B cell (primary cell): ENCODE measurements around the gene FSTL5. TPM values are rescaled to one million over a fixed set of nuclear protein-coding genes. Genes with fewer than 3 reads are reported as not detected.

Experiments
- ATAC-seq: fragments of 200-7000 bp; cut with Tn5 transposase; one replicate; pipeline ENCODE4 v1.10.0; 2021; ENCODE audit warnings: low read depth, mild to moderate bottlenecking, moderate number of reproducible peaks, moderate library complexity
- CTCF ChIA-PET: fragments of 350-600 bp; sonication (Branson Sonifier 250); formaldehyde crosslinking; loops from one replicate; lab custom pipeline; 2021; ENCODE audit warnings: antibody characterized with exemption, inconsistent platforms; lab: Charles Lee
- POLR2A ChIA-PET: fragments of 350-600 bp; sonication (Branson Sonifier 250); formaldehyde crosslinking; loops from one replicate; lab custom pipeline; 2021; ENCODE audit warnings: antibody characterized with exemption; lab: Charles Lee
- DNase-seq: peaks from one replicate; pipeline ENCODE4 v3.0.0; 2013
- H2AFZ ChIP-seq: 2 replicates; pipeline ENCODE4 v1.6.1; 2012; ENCODE audit warnings: mild to moderate bottlenecking, low read depth, low read length; ENCODE audit not compliant: insufficient read depth, poor library complexity, severe bottlenecking
- H3K27ac ChIP-seq, 2 donors: 1 replicate in 1 of 2; 2 replicates in 1 of 2; pipeline ENCODE4 v1.5.1; 2012 to 2013; ENCODE audit warnings: low read length in 2 of 2, mild to moderate bottlenecking in 2 of 2, moderate library complexity in 1 of 2
- H3K27me3 ChIP-seq, 4 experiments: fragments of 200-600 bp in 1 of 4; sonication (generic) in 1 of 4; replicated peaks in 1 of 4; 1 replicate in 2 of 4; 2 replicates in 2 of 4; pipeline versions ENCODE4 v1.6.1 to v1.7.0; 2013 to 2016; ENCODE audit warnings: low read length in 3 of 4, mild to moderate bottlenecking in 2 of 4, mixed read lengths in 1 of 4, moderate library complexity in 1 of 4; ENCODE audit not compliant: insufficient read depth in 4 of 4, control insufficient read depth in 3 of 4; ENCODE audit errors: control extremely low read depth in 1 of 4
- H3K36me3 ChIP-seq, 2 experiments: replicated peaks in 1 of 2; 1 replicate in 1 of 2; 2 replicates in 1 of 2; pipeline versions ENCODE4 v1.6.1 to v1.7.1; 2013; ENCODE audit warnings: low read length in 1 of 2; ENCODE audit not compliant: insufficient read depth in 2 of 2, control insufficient read depth in 1 of 2; ENCODE audit errors: control extremely low read depth in 1 of 2, extremely low read depth in 1 of 2
- H3K4me1 ChIP-seq, 2 donors: fragments of 200-600 bp in 1 of 2; sonication (generic) in 1 of 2; 1 replicate in 1 of 2; 2 replicates in 1 of 2; pipeline versions ENCODE4 v1.5.1 to v1.6.1; 2013 to 2017; ENCODE audit warnings: low read length in 2 of 2; ENCODE audit not compliant: control insufficient read depth in 2 of 2, insufficient read depth in 2 of 2
- H3K4me2 ChIP-seq: replicated peaks from 2 replicates; pipeline ENCODE3; 2012; ENCODE audit warnings: mild to moderate bottlenecking, low read depth, low read length; ENCODE audit not compliant: poor library complexity, severe bottlenecking
- H3K4me3 ChIP-seq, 5 experiments: fragments of 200-600 bp in 1 of 5; sonication (generic) in 1 of 5; 1 replicate in 3 of 5; 2 replicates in 2 of 5; pipeline versions ENCODE4 v1.5.1 to v1.7.0; 2011 to 2016; ENCODE audit warnings: low read length in 4 of 5, mild to moderate bottlenecking in 4 of 5, low read depth in 2 of 5, control low read depth in 1 of 5, moderate library complexity in 1 of 5; ENCODE audit not compliant: insufficient read depth in 1 of 5; ENCODE audit errors: control extremely low read depth in 1 of 5, extremely low read depth in 1 of 5
- H3K79me2 ChIP-seq: fragments of 200-600 bp; sonication (generic); one replicate; pipeline ENCODE4 v1.6.0; 2016; ENCODE audit warnings: low read length; ENCODE audit not compliant: control insufficient read depth, insufficient read depth
- H3K9ac ChIP-seq: fragments of 200-600 bp; sonication (generic); 2 replicates; pipeline ENCODE4 v1.6.1; 2017; ENCODE audit warnings: mild to moderate bottlenecking, low read length, moderate library complexity
- H3K9me3 ChIP-seq, 3 donors: one replicate each; pipeline versions ENCODE4 v1.6.1 to v1.7.1; 2013; ENCODE audit warnings: low read length in 2 of 3; ENCODE audit not compliant: control insufficient read depth in 2 of 3, insufficient read depth in 1 of 3; ENCODE audit errors: control extremely low read depth in 1 of 3
- H4K20me1 ChIP-seq: 2 replicates; pipeline ENCODE4 v1.6.0; 2012; ENCODE audit warnings: mild to moderate bottlenecking, low read length; ENCODE audit not compliant: insufficient read depth, control insufficient read depth, poor library complexity, severe bottlenecking
- H3K27ac Mint-ChIP-seq: one replicate; pipeline ENCODE4 v1.8.0; 2021; ENCODE audit warnings: mixed read lengths
- H3K27me3 Mint-ChIP-seq: one replicate; pipeline ENCODE4 v1.8.0; 2021; ENCODE audit warnings: mixed read lengths
- H3K4me1 Mint-ChIP-seq: one replicate; pipeline ENCODE4 v1.8.0; 2021; ENCODE audit warnings: mixed read lengths
- H3K4me3 Mint-ChIP-seq: one replicate; pipeline ENCODE4 v1.8.0; 2021; ENCODE audit warnings: mixed read lengths
- H3K9me3 Mint-ChIP-seq: one replicate; pipeline ENCODE4 v1.8.0; 2022; ENCODE audit warnings: mixed read lengths; ENCODE audit not compliant: insufficient read depth
- EZH2 ChIP-seq: IDR thresholded peaks from 2 replicates; pipeline ENCODE4 v1.6.1; 2012; ENCODE audit warnings: borderline replicate concordance, low read depth, mild to moderate bottlenecking, moderate library complexity, low read length; ENCODE audit not compliant: insufficient read depth, poor library complexity, severe bottlenecking
- WGBS: methylation state at CpG from one replicate; pipeline ENCODE4 v1.1.5; 2013; ENCODE audit warnings: missing lambda C conversion rate; ENCODE audit not compliant: insufficient coverage; 5-methylcytosine and 5-hydroxymethylcytosine counted together
- intact Hi-C: fragments of 100-400 bp; cut with micrococcal nuclease; formaldehyde crosslinking; loops from one replicate; pipeline ENCODE4 v1.10.0; 2022
- polyA plus RNA-seq: library from polyadenylated mRNA; depleted of rRNA; stranded (reverse); fragments of >200 nt; gene quantifications from 2 replicates; pipeline ENCODE4 v1.2.3, GENCODE V29; 2012
- total RNA-seq, 2 donors: library from RNA; stranded (reverse); fragments of 120-200 nt in 1 of 2; gene quantifications; 1 replicate in 1 of 2; 2 replicates in 1 of 2; pipeline versions ENCODE4 v1.2.3 to v1.2.4, GENCODE V29; 2013 to 2022
- TF ChIP-seq, protein P1 (sequence below): fragments of 200-600 bp; IDR thresholded peaks from one replicate; pipeline ENCODE4 v1.8.0; 2022; ENCODE audit warnings: antibody characterized with exemption, mild to moderate bottlenecking

Gene FSTL5
- total and polyA plus RNA-seq, 2 donors (not counting 1 experiment from before 2014, with no cell fraction given): not detected

DNA sequence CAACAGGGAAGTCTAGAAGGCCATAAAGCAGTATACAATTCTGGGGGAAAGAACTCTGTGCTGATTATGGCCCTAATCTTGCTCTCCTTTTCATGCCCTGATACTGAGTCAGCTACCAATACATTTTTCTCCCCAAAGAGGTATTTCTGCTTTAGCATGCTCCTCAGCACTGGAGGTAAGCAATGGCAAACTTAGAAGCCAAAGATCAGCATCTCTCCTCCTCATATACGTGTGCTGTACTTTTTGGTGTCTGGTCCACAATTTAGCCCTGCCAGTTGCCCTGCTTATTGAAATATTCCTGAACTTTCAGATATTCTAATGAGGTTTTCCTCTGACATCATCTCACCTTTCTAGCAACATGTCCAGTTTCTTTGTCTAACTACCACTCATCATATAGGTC, 226.2 kb downstream of the FSTL5 start:
- WGBS: 88% methylated on average over 1 of the region's 1 CpG
- Mint-ChIP-seq H3K4me1 (no peaks in the 10 kb centered on the region), H3K4me3 (no peak overlapping the region), H3K27me3 (no peaks in the 10 kb centered on the region), H3K27ac (no peak overlapping the region), H3K9me3 (no peaks in the 10 kb centered on the region)
- Histone ChIP-seq H3K27me3 (no peaks in the 10 kb centered on the region), H3K27ac (no peak overlapping the region), H3K4me2 (no peak overlapping the region), H3K4me3 (no peak overlapping the region), H3K36me3 (no peaks in the 10 kb centered on the region), H3K79me2 (no peaks in the 10 kb centered on the region), H2AFZ (no peak overlapping the region), H3K9me3 (no peaks in the 10 kb centered on the region), H3K4me1 (no peaks in the 10 kb centered on the region), H4K20me1 (no peaks in the 10 kb centered on the region), H3K9ac (no peak overlapping the region)
- TF ChIP-seq, protein P1, sequence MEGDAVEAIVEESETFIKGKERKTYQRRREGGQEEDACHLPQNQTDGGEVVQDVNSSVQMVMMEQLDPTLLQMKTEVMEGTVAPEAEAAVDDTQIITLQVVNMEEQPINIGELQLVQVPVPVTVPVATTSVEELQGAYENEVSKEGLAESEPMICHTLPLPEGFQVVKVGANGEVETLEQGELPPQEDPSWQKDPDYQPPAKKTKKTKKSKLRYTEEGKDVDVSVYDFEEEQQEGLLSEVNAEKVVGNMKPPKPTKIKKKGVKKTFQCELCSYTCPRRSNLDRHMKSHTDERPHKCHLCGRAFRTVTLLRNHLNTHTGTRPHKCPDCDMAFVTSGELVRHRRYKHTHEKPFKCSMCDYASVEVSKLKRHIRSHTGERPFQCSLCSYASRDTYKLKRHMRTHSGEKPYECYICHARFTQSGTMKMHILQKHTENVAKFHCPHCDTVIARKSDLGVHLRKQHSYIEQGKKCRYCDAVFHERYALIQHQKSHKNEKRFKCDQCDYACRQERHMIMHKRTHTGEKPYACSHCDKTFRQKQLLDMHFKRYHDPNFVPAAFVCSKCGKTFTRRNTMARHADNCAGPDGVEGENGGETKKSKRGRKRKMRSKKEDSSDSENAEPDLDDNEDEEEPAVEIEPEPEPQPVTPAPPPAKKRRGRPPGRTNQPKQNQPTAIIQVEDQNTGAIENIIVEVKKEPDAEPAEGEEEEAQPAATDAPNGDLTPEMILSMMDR: no peak
- TF ChIP-seq EZH2: no peak
- intact Hi-C loops: no loop called here
- ATAC-seq (no peak), DNase-seq (no peak)
- POLR2A ChIA-PET: no interaction called here
- CTCF ChIA-PET: no interaction called here

DNA sequence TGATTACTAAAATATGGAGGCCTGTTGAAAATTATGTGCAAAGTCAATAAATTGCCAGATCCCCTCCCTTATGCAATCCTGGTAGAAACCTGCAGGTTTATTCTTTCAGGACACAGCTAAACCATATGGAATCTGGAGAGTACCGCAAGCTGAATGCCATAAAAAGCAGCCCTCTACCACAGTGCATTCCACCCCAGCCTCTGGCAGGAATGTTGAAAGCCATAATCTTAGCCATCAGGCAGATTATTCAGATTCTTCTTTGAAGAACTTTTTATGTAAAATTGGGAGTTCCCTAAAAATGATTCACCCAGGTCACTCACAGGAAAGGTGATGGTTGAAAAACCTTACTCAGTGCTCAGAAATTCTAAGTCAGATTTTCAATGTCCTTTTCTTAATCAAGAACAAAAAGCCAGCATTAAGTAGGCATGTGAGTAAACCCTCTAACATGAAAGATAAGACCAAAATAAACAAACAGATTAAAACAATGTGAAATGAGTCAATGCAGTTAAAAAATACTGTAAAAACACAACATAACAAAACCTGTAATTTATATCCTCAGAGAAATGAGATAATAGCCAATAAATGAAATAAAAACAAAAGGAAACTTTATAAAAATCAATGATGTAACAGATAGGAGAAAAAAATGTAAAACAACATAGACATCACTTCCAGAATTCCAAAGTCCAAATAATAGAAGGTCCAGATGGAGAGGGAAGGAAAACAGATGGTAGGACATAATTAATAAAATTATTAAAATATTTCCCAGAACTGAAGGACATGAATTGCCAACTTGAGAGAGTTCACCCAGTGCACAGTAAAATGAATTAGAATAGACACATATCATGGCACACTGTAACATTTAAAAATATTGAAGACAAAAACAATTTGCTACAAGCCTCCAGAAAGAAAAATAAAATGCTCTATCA, 226.9 kb downstream of the FSTL5 start:
- H3K4me2 ChIP-seq: no peak overlapping the region
- Mint-ChIP-seq H3K27me3 (no peaks in the 10 kb centered on the region), H3K4me3 (no peak overlapping the region), H3K4me1 (no peaks in the 10 kb centered on the region), H3K27ac (no peak overlapping the region), H3K9me3 (no peaks in the 10 kb centered on the region)
- TF ChIP-seq, protein P1: no peak
- TF ChIP-seq EZH2: no peak
- no CpG with 5 or more reads among the region's 1 CpG for whole genome bisulfite sequencing
- intact Hi-C loops: no loop called here
- H3K27ac ChIP-seq: no peak overlapping the region
- ATAC-seq (no peak), DNase-seq (no peak)
- no peak overlapping the region for H2AFZ ChIP-seq
- H3K27me3 ChIP-seq: no peaks in the 10 kb centered on the region
- H3K9me3 ChIP-seq: no peaks in the 10 kb centered on the region
- POLR2A ChIA-PET: no interaction called here
- no peak overlapping the region for H3K9ac ChIP-seq
- H3K79me2 ChIP-seq: no peaks in the 10 kb centered on the region
- no peaks in the 10 kb centered on the region for H3K4me1 ChIP-seq
- H3K36me3 ChIP-seq: no peaks in the 10 kb centered on the region
- H4K20me1 ChIP-seq: no peaks in the 10 kb centered on the region
- CTCF ChIA-PET: no interaction called here
- H3K4me3 ChIP-seq: no peak overlapping the region
